Activated CD4-positive, alpha-beta T cell treated with anti-CD3 and anti-CD28 coated beads for 48 hours (primary cell): ENCODE results near the gene TWIST2.

Source experiments
- DNase-seq: peaks from one replicate; pipeline ENCODE4 v3.0.0-alpha.2; 2020

The TWIST2 gene

DNA sequence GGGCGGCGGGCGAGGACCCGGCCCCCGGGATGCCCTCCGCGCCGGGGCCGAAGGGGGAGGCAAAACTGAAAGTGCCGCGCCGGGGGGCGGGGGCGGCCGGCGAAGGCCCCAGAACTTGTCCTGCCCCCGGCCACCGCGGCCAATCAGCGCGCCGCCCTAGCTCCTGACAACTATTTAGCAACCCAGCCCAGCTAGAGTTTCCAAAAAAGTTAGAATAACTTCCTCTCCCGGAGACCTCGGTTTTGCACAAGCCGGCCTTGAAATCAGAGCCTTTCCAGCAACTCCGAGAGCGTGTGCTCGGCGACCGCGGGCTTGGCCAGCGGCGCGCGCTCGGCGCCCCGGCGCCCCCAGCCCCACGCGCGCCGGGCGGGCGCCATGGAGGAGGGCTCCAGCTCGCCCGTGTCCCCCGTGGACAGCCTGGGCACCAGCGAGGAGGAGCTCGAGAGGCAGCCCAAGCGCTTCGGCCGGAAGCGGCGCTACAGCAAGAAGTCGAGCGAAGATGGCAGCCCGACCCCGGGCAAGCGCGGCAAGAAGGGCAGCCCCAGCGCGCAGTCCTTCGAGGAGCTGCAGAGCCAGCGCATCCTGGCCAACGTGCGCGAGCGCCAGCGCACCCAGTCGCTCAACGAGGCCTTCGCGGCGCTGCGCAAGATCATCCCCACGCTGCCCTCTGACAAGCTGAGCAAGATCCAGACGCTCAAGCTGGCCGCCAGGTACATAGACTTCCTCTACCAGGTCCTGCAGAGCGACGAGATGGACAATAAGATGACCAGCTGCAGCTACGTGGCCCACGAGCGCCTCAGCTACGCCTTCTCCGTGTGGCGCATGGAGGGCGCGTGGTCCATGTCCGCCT lies at the start of gene TWIST2:
Gene TWIST2, plus strand, starts transcription at position 245 of the 850 bp plus-strand sequence. Its CDS starts 131 bp downstream, at position 376.
- DNase-seq = peak; percentile 21

DNA sequence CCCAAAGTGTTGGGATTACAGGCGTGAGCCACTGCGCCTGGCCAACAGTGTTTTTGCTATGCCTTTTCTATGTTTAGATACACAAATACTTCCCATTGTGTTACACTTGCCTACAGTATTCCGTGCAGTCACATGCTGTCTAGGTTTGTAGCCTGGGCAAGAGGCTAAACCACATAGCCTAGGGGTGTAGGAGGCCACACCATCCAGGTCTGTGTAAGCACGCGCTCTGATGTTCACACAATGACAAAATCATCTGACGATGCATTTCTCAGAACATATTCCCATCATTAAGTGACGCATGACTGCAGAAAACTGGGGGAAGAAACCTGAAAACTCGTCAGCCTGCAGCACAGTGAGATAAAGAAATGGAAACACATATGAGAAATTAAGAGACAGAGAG lies 46.1 kb upstream of the TWIST2 start:
- no peak for DNase-seq

- no peak for DNase-seq
Observed at GRCh38 chr2:238802957-238803356, 44.9 kb upstream of the TWIST2 start.

DNA sequence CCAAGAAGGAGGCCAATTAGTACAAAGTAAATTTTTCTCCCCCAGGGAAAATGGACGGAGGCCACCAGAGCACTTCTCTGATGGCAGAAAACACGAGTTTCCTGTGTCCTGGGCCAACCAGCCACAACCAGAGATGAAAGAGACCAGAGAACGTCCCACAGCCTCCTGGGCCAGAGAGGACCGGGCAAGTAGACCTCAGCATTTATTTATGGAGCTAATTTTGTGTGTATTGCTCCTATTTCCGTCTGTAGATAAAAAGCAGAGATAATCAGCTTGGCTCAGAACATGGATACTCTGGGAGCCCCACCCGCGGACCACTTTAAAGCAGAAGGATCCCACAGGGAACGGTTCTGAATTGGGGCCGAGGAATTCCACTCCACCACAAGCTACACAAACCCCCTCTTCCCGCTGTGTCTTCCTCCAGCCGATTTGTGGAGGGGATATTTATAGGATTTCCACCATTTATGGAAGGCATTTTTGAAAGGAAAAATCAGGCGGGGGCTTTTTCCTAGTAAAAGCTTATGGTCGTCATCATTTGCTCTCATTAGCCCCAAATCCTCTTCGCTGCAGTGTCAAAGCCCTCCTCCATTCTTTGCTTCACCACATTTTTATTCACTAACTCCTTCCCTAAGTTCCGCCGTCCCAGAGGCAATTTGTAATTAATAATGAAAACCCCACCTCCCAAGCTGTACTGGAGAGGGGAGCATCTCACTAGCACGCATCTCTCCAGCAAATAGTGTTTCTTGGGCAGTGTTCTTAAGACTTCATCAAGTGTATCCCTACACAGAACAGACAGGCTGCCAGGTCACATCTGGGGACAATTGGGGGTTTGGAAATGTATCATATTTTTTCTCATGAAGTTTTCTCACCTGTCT lies 43.7 kb upstream of the TWIST2 start:
- DNase-seq = no peak

- DNase-seq = no peak
Observed at GRCh38 chr2:238808761-238809160, 39.1 kb upstream of the TWIST2 start.

DNA sequence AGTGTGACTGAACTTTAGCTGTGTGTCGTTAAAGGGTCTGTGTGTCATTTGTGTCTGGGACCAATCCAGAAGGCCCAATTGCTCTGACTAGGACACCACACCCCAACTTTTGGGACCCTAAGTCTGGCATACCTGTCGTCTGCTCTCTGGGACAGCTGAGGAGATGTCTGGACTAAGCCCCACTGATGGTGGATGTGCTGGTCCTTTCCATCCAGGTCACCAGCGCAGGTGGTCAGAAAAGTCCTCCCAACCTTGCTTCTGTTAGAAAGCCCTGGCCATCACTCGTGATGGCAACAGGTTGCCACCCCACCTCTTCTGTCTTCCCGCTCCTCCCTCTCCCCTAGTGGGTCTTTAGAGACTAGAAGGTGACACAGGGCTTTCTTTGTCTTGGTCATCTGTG lies 37.6 kb upstream of the TWIST2 start:
- DNase-seq = no peak

DNA sequence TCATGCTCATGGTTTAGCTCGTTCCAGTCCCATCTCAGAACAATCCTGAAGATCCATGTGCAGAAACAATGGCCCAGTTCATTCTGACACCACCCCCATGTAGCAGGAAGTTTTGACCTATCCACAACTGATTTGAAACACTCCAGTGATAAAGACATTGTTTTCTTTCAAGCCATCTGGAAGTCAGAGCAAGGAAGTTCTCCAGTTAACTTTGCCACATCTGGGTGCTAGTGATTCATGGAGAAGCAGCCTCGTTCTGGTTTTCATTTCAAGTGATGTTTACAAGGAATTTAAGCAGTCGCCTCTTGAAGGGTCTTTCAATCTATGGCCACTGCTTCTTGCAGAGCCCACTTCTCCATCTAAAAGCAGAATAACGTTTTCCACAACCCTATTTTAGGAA lies 36.6 kb upstream of the TWIST2 start:
- DNase-seq = no peak

- no peak for DNase-seq
Observed at GRCh38 chr2:238811759-238812158, 36.1 kb upstream of the TWIST2 start.

GRCh38 chr2:238813109-238813508 lies 34.8 kb upstream of the TWIST2 start:
- no peak for DNase-seq

DNA sequence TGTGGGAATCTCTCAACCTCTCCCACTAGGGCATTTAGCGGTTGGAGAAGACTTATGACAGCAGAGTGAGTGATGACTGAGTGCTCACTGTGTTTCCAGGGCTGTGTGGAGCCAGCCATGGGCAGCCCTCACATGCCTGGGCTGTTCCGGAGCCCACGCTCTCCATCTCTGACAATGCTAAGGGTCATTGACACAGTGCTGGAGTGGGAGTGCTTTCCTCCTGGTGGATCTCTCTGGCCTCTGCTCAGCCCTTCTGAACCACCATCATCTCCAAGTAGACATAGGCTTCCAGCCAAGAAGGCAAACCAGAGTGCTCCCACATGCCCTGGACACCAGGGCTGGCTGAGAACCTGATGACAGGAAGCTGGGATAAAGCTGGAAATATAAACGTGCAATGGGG lies 33.1 kb upstream of the TWIST2 start:
- no peak for DNase-seq

DNA sequence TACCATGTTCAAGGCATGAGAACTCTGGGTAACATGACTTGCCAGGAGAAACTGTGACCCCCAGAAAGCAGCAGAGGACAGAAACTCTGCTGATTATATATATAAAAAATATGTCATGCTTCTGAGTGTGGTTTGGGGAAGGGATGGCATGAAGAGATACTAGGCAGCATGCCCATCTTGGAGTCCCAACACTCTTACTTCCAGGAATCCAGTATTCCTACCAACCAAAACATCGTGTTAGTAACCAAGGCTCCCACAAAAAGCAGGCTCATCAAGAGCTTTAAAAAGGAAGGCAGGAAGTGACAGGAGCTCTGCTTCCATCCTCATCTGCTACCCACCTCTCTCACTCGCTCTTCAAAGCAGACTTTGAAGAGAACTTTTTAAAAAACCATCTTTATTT lies 31.6 kb upstream of the TWIST2 start:
- no peak for DNase-seq

DNA sequence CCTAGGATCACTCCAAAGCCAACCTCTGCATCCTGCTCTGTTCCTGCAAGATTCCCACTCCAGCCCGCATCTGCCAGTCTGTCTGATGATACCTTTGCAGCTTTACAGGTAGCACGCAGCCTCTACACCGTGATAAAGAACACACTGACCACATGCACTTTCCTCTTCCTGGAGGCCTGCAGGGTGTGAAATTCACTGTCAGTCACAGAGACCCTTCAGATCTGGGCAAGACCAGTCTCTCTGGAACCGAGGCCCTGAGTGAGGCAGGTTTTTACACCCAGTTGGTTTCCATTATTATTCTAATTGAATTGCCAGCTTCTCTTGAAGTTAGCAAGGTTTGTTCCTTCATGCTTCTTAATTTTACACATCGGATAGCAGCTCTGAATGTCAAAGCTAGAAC lies 30.5 kb upstream of the TWIST2 start:
- no peak for DNase-seq

- no peak for DNase-seq
Observed at GRCh38 chr2:238817891-238818290, 30.0 kb upstream of the TWIST2 start.

DNA sequence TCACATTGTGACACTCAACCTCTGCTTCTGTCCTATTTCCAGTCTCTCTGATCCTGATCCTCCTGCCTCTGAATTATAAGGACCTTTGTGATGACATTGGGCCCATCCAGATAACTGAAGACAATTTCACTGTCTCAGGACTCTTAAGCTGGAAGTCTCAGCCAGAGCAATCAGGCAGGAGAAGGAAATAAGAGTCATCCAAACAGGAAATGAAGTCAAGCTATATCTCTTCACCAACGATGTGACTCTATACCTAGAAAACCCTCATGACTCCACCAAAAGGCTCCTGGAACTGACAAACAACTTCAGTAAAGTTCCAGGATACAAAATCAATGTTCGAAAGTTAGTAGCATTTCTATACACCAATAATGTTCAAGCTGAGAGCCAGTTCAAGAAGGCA lies 29.3 kb upstream of the TWIST2 start:
- DNase-seq = no peak

GRCh38 chr2:238820197-238820596 lies 27.7 kb upstream of the TWIST2 start:
- DNase-seq = no peak

- DNase-seq = no peak
Observed at GRCh38 chr2:238820916-238821315, 27.0 kb upstream of the TWIST2 start.

- no peak for DNase-seq
Observed at GRCh38 chr2:238821391-238821790, 26.5 kb upstream of the TWIST2 start.

DNA sequence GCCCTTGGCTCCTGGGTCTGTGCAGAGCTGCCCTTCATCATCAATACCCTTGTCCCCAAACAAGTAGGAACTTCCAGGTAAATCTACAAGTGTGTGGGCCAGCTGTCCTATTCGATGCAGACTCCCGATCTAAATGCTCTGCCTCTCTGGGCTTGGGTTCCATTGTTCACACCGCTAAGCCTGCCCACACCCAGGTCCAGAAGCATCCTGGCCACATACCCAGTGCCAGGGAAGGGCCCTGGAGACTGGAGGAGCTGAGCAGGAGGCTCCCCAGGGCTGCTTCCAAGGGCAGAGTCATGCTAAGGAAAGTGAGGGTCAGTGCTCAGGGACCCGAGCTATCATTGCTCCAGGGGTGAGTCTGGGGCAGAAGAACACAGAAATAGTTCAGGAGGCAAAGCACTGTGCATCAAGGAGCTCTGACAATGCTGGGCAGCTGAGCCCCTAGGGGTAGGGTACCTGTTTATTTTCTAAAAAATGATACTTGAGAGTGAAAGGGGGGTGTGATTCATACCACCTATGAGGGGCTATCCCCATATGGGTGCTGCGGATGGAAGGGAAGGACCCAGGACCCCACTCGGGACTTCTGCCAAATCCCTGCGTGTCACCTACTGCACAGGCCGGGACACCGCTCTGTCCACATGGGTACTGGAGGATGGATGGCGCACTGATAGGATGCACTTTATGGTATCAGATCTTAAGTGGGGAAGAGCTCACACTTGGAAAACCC lies 25.8 kb upstream of the TWIST2 start:
- no peak for DNase-seq

- no peak for DNase-seq
Observed at GRCh38 chr2:238822955-238823354, 24.9 kb upstream of the TWIST2 start.

GRCh38 chr2:238831177-238831576 lies 16.7 kb upstream of the TWIST2 start:
- no peak for DNase-seq

DNA sequence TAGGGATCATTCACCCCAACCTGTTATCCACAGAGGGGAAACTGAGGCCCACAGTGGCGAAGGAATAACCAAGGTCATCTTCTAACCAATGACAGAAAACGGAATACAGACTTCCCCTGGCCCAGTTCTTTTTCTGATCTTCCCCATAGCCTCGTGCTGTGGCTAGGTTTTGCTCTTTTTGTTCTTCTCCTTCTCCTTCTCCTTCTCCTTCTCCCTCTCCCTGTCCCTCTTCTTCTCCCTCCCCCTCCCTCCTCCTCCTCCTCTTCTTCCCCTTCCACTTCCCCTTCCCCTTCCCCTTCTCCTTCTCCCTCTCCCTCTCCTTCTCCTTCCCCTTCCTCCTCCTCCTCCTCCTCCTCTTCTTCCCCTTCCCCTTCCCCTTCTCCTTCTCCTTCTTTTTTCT lies 12.9 kb upstream of the TWIST2 start:
- DNase-seq = no peak

- DNase-seq = no peak
Observed at GRCh38 chr2:238835726-238836301, 12.1 kb upstream of the TWIST2 start.

GRCh38 chr2:238838786-238839327 lies 9.0 kb upstream of the TWIST2 start:
- DNase-seq = no peak
